ENCODE results near the gene TFR2. TPM values are rescaled to one million over a fixed set of nuclear protein-coding genes. Genes with fewer than 3 reads are reported as not detected.

TFR2 gene
- total RNA-seq, 4 donors from 2014 or later: 0.17 to 0.32 TPM; not detected in 2

DNA sequence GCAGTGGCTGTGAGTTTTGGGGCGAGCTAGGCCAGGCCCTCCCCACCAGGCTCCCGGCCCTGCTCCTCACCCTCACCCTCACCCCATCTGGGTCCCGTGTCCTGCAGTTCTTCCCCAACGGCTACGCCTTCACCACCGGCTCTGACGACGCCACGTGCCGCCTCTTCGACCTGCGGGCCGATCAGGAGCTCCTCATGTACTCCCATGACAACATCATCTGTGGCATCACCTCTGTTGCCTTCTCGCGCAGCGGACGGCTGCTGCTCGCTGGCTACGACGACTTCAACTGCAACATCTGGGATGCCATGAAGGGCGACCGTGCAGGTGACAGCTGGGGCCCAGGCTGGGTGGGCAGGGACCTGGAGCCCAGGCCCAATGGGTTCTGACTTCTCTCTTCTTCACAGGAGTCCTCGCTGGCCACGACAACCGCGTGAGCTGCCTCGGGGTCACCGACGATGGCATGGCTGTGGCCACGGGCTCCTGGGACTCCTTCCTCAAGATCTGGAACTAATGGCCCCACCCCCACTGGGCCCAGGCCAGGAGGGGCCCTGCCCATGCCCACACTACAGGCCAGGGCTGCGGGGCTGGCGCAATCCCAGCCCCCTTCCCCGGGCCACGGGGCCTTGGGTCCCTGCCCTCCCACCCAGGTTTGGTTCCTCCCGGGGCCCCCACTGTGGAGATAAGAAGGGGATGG lies 37.1 kb upstream of the TFR2 start:
- no peak for DNase-seq (ENCODE audit: extremely low spot score)
- H3K4me3 ChIP-seq: no peak overlapping the region
- 74% methylated on average over 16 of the region's 35 CpGs for WGBS
- H3K27me3 ChIP-seq: no peaks in the 10 kb centered on the region
- H3K9me3 ChIP-seq: no peaks in the 10 kb centered on the region
- TF ChIP-seq POLR2AphosphoS5 (IDR thresholded peaks at IDR 0.05) (peak in 1 of 2 donors; percentile 7), EP300 (IDR thresholded peaks at IDR 0.05) (no peak)
- peak overlapping the region; percentile 63 to 100 (median 70) for H3K27ac ChIP-seq (replicated peaks in 1 of 4)
- H3K36me3 ChIP-seq: peaks cover 44 to 70% (median 69%) of the 10 kb centered on the region in 4 donors
- intact Hi-C loops (cut with DNase I): no loop called here
- peaks cover 18 to 59% (median 53%) of the 10 kb centered on the region in 4 donors for H3K4me1 ChIP-seq

DNA sequence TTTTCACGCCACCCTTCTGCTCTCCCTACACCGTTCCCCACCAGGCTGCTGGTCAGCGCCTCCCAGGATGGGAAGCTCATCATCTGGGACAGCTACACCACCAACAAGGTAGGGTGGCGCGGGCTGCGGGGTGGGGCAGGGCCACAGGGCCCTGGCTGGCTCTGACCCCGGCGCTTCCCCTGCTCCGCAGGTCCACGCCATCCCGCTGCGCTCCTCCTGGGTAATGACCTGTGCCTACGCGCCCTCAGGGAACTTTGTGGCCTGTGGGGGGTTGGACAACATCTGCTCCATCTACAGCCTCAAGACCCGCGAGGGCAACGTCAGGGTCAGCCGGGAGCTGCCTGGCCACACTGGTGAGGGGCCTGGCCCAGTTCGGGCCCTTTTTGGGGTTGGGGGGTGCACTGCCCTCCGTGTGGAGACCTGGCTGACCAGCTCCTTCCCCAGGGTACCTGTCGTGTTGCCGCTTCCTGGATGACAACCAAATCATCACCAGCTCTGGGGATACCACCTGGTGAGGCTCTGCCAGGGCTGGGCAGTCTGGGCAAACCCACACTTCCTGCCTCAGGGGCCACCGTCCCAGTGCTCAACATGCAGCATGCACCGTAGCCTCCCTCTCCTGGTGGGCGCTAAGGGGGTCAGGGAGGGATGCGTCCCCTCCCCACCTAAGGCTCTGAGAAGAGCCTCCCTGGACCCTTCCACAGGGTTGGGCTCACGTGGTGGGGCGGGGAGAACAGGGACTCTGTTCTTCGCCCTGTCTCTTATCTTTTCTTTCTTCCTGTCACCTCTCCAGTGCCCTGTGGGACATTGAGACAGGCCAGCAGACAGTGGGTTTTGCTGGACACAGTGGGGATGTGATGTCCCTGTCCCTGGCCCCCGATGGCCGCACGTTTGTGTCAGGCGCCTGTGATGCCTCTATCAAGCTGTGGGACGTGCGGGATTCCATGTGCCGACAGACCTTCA lies 36.2 kb upstream of the TFR2 start:
- no peak for DNase-seq (ENCODE audit: extremely low spot score)
- TF ChIP-seq POLR2AphosphoS5 (IDR thresholded peaks at IDR 0.05) (no peak), POLR2A (IDR thresholded peaks at IDR 0.05; ENCODE audit: low read depth) (no peak), EP300 (IDR thresholded peaks at IDR 0.05) (no peak)
- TF ChIP-seq, protein P1, sequence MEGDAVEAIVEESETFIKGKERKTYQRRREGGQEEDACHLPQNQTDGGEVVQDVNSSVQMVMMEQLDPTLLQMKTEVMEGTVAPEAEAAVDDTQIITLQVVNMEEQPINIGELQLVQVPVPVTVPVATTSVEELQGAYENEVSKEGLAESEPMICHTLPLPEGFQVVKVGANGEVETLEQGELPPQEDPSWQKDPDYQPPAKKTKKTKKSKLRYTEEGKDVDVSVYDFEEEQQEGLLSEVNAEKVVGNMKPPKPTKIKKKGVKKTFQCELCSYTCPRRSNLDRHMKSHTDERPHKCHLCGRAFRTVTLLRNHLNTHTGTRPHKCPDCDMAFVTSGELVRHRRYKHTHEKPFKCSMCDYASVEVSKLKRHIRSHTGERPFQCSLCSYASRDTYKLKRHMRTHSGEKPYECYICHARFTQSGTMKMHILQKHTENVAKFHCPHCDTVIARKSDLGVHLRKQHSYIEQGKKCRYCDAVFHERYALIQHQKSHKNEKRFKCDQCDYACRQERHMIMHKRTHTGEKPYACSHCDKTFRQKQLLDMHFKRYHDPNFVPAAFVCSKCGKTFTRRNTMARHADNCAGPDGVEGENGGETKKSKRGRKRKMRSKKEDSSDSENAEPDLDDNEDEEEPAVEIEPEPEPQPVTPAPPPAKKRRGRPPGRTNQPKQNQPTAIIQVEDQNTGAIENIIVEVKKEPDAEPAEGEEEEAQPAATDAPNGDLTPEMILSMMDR (IDR thresholded peaks at IDR 0.05): no peak
- H3K27ac ChIP-seq (replicated peaks in 1 of 4): peak overlapping the region; percentile 75 to 100 (median 98)
- intact Hi-C loops (cut with DNase I): no loop called here
- peaks cover 35 to 62% (median 60%) of the 10 kb centered on the region in 4 donors for H3K36me3 ChIP-seq
- H3K27me3 ChIP-seq: no peaks in the 10 kb centered on the region
- peaks cover 22 to 65% (median 60%) of the 10 kb centered on the region in 4 donors for H3K4me1 ChIP-seq
- H3K4me3 ChIP-seq: no peak overlapping the region
- no peaks in the 10 kb centered on the region for H3K9me3 ChIP-seq
- 83% methylated on average over 30 of the region's 36 CpGs for WGBS

DNA sequence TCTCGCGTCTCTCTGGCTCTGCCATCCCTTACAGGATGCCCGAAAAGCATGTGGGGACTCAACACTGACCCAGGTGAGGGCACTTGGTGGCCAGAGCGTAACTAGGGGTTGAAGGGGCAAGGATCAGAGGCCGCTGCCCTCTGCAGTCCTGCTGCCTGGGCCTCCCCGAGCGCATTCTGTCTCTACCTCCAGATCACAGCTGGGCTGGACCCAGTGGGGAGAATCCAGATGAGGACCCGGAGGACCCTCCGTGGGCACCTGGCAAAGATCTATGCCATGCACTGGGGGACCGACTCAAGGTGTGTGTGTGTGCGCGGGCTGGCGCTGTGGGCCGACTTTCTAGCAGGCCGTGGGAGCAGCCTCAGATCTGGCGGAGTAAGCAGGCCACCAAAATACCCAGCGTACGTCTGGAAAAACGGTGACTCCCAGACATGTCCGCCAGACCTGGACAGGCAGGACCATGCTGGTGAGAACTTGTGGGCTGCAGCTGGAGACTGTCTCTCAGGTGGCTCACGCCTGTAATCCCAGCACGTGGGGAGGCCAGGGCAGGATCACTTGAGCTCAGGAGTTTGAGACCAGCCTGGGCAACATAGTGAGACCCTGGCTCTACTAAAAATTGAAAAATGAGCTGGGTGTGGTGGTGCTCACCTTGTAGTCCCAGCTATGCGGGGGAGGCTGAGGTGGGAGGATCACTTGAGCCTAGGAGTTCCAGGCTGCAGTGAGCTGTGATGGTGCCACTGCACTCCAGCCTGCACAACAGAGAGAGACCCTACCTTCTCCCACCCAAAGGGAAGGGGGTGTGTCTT lies 35.4 kb upstream of the TFR2 start:
- H3K4me1 ChIP-seq: peaks cover 22 to 65% (median 60%) of the 10 kb centered on the region in 4 donors
- no peak for DNase-seq (ENCODE audit: extremely low spot score)
- peak overlapping the region; percentile 98 to 100 (median 98) for H3K27ac ChIP-seq (replicated peaks in 1 of 4)
- peaks cover 30 to 53% (median 52%) of the 10 kb centered on the region in 4 donors for H3K36me3 ChIP-seq
- whole genome bisulfite sequencing: 68% methylated on average over 3 of the region's 23 CpGs
- no peaks in the 10 kb centered on the region for H3K9me3 ChIP-seq
- intact Hi-C loops (cut with DNase I): no loop called here
- TF ChIP-seq EP300 (IDR thresholded peaks at IDR 0.05): no peak
- TF ChIP-seq POLR2AphosphoS5 (IDR thresholded peaks at IDR 0.05): no peak
- TF ChIP-seq POLR2A (IDR thresholded peaks at IDR 0.05; ENCODE audit: low read depth): no peak
- TF ChIP-seq, protein P1 (IDR thresholded peaks at IDR 0.05): no peak
- H3K4me3 ChIP-seq: peak overlapping the region; percentile 88 to 96 (median 96)
- H3K27me3 ChIP-seq: no peaks in the 10 kb centered on the region

DNA sequence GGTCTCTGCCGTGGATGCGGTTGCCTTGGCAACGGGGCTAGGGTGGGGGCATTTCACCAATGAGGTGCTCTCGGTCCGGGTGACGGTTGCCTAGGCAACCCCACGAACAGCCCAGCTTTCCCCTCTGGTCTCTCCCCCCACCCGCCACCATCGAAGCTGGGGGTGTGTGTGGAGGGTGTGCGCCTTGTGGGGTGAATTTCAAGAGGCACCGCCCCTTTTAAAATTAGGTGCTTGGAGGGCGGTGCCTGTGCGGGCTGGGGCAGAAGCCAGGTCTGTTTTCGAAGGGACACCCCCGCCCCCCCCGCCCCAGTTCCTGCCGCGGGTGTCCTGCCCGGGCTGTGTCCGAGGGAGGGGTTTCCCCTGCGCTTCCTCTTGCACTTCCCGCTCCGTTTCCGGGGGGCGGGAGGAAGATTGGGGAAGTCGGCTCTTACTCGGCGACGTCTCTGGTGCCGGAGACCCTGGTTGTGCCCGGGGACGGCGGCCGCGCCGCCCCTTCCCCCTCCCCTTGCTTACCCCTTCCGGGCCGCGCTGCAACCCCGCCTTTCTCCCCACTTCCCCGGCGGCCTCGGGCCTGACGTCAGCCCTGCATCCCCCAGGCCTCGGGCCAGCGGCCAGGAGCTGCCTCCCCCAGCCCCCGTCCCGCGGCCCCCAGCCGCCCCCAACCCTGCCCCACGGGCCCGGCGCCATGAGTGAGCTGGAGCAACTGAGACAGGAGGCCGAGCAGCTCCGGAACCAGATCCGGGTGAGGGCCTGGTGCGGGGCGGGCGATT lies 34.4 kb upstream of the TFR2 start:
- peak; percentile 65 to 81 for TF ChIP-seq POLR2AphosphoS5 (IDR thresholded peaks at IDR 0.05)
- no peak for TF ChIP-seq EP300 (IDR thresholded peaks at IDR 0.05)
- peak; percentile 38 for TF ChIP-seq POLR2A (IDR thresholded peaks at IDR 0.05; ENCODE audit: low read depth)
- TF ChIP-seq, protein P1 (IDR thresholded peaks at IDR 0.05): no peak
- Histone ChIP-seq H3K36me3 (peaks cover 26 to 44% (median 42%) of the 10 kb centered on the region in 4 donors), H3K27ac (replicated peaks in 1 of 4) (peak overlapping the region; percentile 98 to 100 (median 98)), H3K4me3 (peak overlapping the region; percentile 88 to 96 (median 96)), H3K9me3 (no peaks in the 10 kb centered on the region), H3K27me3 (no peaks in the 10 kb centered on the region), H3K4me1 (peaks cover 22 to 62% (median 57%) of the 10 kb centered on the region in 4 donors)
- intact Hi-C loops (cut with DNase I): no loop called here
- WGBS: under 1% methylated on average over 27 of the region's 59 CpGs
- DNase-seq (ENCODE audit: extremely low spot score): peak; percentile 96
